T-cell (primary cell): ENCODE data around the gene RAB11FIP5. TPM values are rescaled to one million over a fixed set of nuclear protein-coding genes. Genes with fewer than 3 reads are reported as not detected.

Experiments
- ATAC-seq, 4 experiments: fragments of 200-7000 bp in 3 of 4; fragments of 150-1000 bp in 1 of 4; cut with Tn5 transposase; replicated peaks in 1 of 4; 1 replicate in 3 of 4; 2 replicates in 1 of 4; pipeline ENCODE4 v1.10.0; 2021; ENCODE audit warnings: moderate library complexity in 3 of 4, mild to moderate bottlenecking in 2 of 4, moderate number of reproducible peaks in 1 of 4
- CTCF ChIA-PET, 2 donors: fragments of 300-600 bp; sonication (Branson Sonifier 250); formaldehyde crosslinking; loops; one replicate each; lab custom pipeline; 2022; ENCODE audit warnings: antibody characterized with exemption in 2 of 2; lab: Charles Lee
- POLR2A ChIA-PET, 2 donors: fragments of 300-600 bp; sonication (Branson Sonifier 250); formaldehyde crosslinking; loops; one replicate each; lab custom pipeline; 2022; ENCODE audit warnings: antibody characterized with exemption in 2 of 2; lab: Charles Lee
- DNase-seq, 35 experiments: peaks; one replicate each; pipeline versions ENCODE4 v3.0.0 to v3.0.0-alpha.2; 2013 to 2023
- H3K27ac ChIP-seq: one replicate; pipeline ENCODE4 v1.5.1; 2013; ENCODE audit warnings: low read length
- H3K27me3 ChIP-seq, 2 experiments: replicated peaks in 1 of 2; 1 replicate in 1 of 2; 2 replicates in 1 of 2; pipeline versions ENCODE4 v1.6.1 to v1.7.0; 2013; ENCODE audit warnings: low read length in 1 of 2, mixed read lengths in 1 of 2; ENCODE audit not compliant: control insufficient read depth in 2 of 2, insufficient read depth in 2 of 2; ENCODE audit errors: extremely low read depth in 1 of 2
- H3K36me3 ChIP-seq, 2 donors: 1 replicate in 1 of 2; 2 replicates in 1 of 2; pipeline versions ENCODE4 v1.6.1 to v1.7.0; 2013; ENCODE audit warnings: low read length in 1 of 2; ENCODE audit not compliant: control insufficient read depth in 2 of 2, insufficient read depth in 1 of 2; ENCODE audit errors: extremely low read depth in 1 of 2
- H3K4me1 ChIP-seq, 2 experiments: 1 replicate in 1 of 2; 2 replicates in 1 of 2; pipeline versions ENCODE4 v1.6.1 to v1.7.0; 2013; ENCODE audit warnings: low read length in 2 of 2, mixed read lengths in 1 of 2; ENCODE audit not compliant: insufficient read depth in 2 of 2, control insufficient read depth in 1 of 2; ENCODE audit errors: extremely low read depth in 1 of 2
- H3K4me3 ChIP-seq, 2 donors: 1 replicate in 1 of 2; 2 replicates in 1 of 2; pipeline versions ENCODE4 v1.5.1 to v1.7.0; 2013; ENCODE audit warnings: mild to moderate bottlenecking in 2 of 2, low read length in 1 of 2, moderate library complexity in 1 of 2; ENCODE audit not compliant: control insufficient read depth in 1 of 2; ENCODE audit errors: extremely low read depth in 1 of 2
- H3K9me3 ChIP-seq: 2 replicates; pipeline ENCODE4 v1.7.0; 2013
- H3K27ac Mint-ChIP-seq, 2 donors: one replicate each; pipeline ENCODE4 v1.8.0; 2020 to 2021; ENCODE audit warnings: mild to moderate bottlenecking in 2 of 2, mixed read lengths in 2 of 2
- H3K27me3 Mint-ChIP-seq, 2 donors: one replicate each; pipeline ENCODE4 v1.8.0; 2021 to 2022; ENCODE audit warnings: mixed read lengths in 2 of 2
- H3K36me3 Mint-ChIP-seq: one replicate; pipeline ENCODE4 v1.8.0; 2021; ENCODE audit warnings: mixed read lengths
- H3K4me1 Mint-ChIP-seq, 3 donors: one replicate each; pipeline ENCODE4 v1.8.0; 2020 to 2022; ENCODE audit warnings: mixed read lengths in 3 of 3, mild to moderate bottlenecking in 1 of 3
- H3K4me3 Mint-ChIP-seq, 3 donors: one replicate each; pipeline ENCODE4 v1.8.0; 2020 to 2022; ENCODE audit warnings: mild to moderate bottlenecking in 3 of 3, mixed read lengths in 3 of 3, moderate library complexity in 3 of 3
- H3K9me3 Mint-ChIP-seq, 3 donors: one replicate each; pipeline ENCODE4 v1.8.0; 2020 to 2022; ENCODE audit warnings: mixed read lengths in 3 of 3
- WGBS: methylation state at CpG from one replicate; pipeline ENCODE4 v1.1.5; 2013; ENCODE audit warnings: missing lambda C conversion rate; ENCODE audit not compliant: insufficient coverage; 5-methylcytosine and 5-hydroxymethylcytosine counted together
- total RNA-seq, 35 experiments: library from RNA in 6 of 35; stranded (reverse) in 6 of 35; fragments of 120-200 nt in 1 of 35; gene quantifications; one replicate each; pipeline versions ENCODE4 v1.2.1 to v1.2.4 and lab custom pipeline; 2013 to 2026

Gene RAB11FIP5
- total RNA-seq, 5 donors from 2014 or later (not counting 1 experiment from before 2014, with no cell fraction given): 7.9 to 15.2 (median 11.0) TPM

GRCh38 chr2:73072129-73072395, 40.7 kb downstream of the RAB11FIP5 start:
- peak in 8 of 35 experiments; percentile 6 to 30 (median 14) for DNase-seq

GRCh38 chr2:73071360-73072128, 41.2 kb downstream of the RAB11FIP5 start, which contains the start of gene SFXN5:
Gene SFXN5 (minus strand): TSS chr2:73071712. CDS start chr2:73071705, 7 bp downstream.
- Histone ChIP-seq H3K9me3 (no peaks in the 10 kb centered on the region), H3K4me1 (peaks cover 6 to 22% of the 10 kb centered on the region in 2 experiments), H3K36me3 (no peaks in the 10 kb centered on the region), H3K27me3 (no peaks in the 10 kb centered on the region), H3K27ac (peak within 1 kb of the TSS; percentile 86), H3K4me3 (peak within 1 kb of the TSS; percentile 91 to 94)
- DNase-seq: peak; percentile 81 to 98 (median 89)
- ATAC-seq: peak; percentile 89 to 91 (median 90)
- no peaks in the 10 kb centered on the region for H3K36me3 Mint-ChIP-seq
- POLR2A ChIA-PET: no interaction called here
- H3K9me3 Mint-ChIP-seq: no peaks in the 10 kb centered on the region
- peak within 1 kb of the TSS; percentile 85 to 89 for H3K27ac Mint-ChIP-seq
- no peaks in the 10 kb centered on the region for H3K27me3 Mint-ChIP-seq
- peak within 1 kb of the TSS; percentile 90 to 93 (median 91) for H3K4me3 Mint-ChIP-seq
- peaks cover 34 to 37% (median 37%) of the 10 kb centered on the region in 3 donors for H3K4me1 Mint-ChIP-seq
- CTCF ChIA-PET: interaction anchor here in 1 of 2 donors (0.7 to 1.0 kb wide), 2 partner anchors 106 to 141 kb away, joined by 3 to 4 read pairs; no protein-coding TSS in a partner anchor
- WGBS: 3% methylated on average over 62 of the region's 67 CpGs

More at GRCh38 chr2:73072129-73072395, 40.7 kb downstream of the RAB11FIP5 start:
- Histone ChIP-seq H3K27me3 (no peaks in the 10 kb centered on the region), H3K9me3 (no peaks in the 10 kb centered on the region), H3K4me1 (peaks cover 6 to 22% of the 10 kb centered on the region in 2 experiments), H3K36me3 (no peaks in the 10 kb centered on the region), H3K27ac (peak overlapping the region; percentile 86), H3K4me3 (peak overlapping the region; percentile 91 to 94)
- H3K27me3 Mint-ChIP-seq: no peaks in the 10 kb centered on the region
- POLR2A ChIA-PET: no interaction called here
- CTCF ChIA-PET: interaction anchor here in 1 of 2 donors (0.8 to 1.0 kb wide), 2 partner anchors 87 to 105 kb away, joined by 4 read pairs; no protein-coding TSS in a partner anchor
- H3K9me3 Mint-ChIP-seq: no peaks in the 10 kb centered on the region
- ATAC-seq: peak in 3 of 4 experiments; percentile 2 to 3 (median 2)
- H3K36me3 Mint-ChIP-seq: no peaks in the 10 kb centered on the region
- H3K4me1 Mint-ChIP-seq: peaks cover 34 to 37% (median 35%) of the 10 kb centered on the region in 3 donors
- H3K4me3 Mint-ChIP-seq: peak overlapping the region; percentile 90 to 93 (median 91)
- H3K27ac Mint-ChIP-seq: peak overlapping the region; percentile 85 to 89
- 44% methylated on average over 11 of the region's 11 CpGs for WGBS

- H3K27me3 Mint-ChIP-seq: no peaks in the 10 kb centered on the region
- H3K4me1 ChIP-seq: peaks cover 6 to 22% of the 10 kb centered on the region in 2 experiments
- ATAC-seq (peak; percentile 5 to 26 (median 12)), DNase-seq (peak in 20 of 35 experiments; percentile 4 to 46 (median 14))
- under 1% methylated on average over 83 of the region's 83 CpGs for WGBS
- peak overlapping the region; percentile 86 for H3K27ac ChIP-seq
- no peaks in the 10 kb centered on the region for H3K9me3 Mint-ChIP-seq
- H3K4me3 Mint-ChIP-seq: peak overlapping the region; percentile 90 to 93 (median 91)
- H3K4me1 Mint-ChIP-seq: peaks cover 36 to 45% (median 39%) of the 10 kb centered on the region in 3 donors
- H3K4me3 ChIP-seq: peak overlapping the region; percentile 91 to 94
- H3K36me3 Mint-ChIP-seq: peaks cover 2% of the 10 kb centered on the region
- H3K27ac Mint-ChIP-seq: peak overlapping the region in 1 of 2 donors; percentile 66
- ChIA-PET CTCF (interaction anchor here in 1 of 2 donors (0.7 to 1.0 kb wide), 2 partner anchors 106 to 142 kb away, joined by 3 to 4 read pairs; no protein-coding TSS in a partner anchor), POLR2A (no interaction called here)
- H3K9me3 ChIP-seq: no peaks in the 10 kb centered on the region
- H3K27me3 ChIP-seq: no peaks in the 10 kb centered on the region
- H3K36me3 ChIP-seq: no peaks in the 10 kb centered on the region
Observed at GRCh38 chr2:73070643-73071359, 41.9 kb downstream of the RAB11FIP5 start.

GRCh38 chr2:73069855-73070642, 42.7 kb downstream of the RAB11FIP5 start:
- ATAC-seq: no peak
- WGBS: 19% methylated on average over 24 of the region's 29 CpGs

GRCh38 chr2:73069041-73069854, 43.5 kb downstream of the RAB11FIP5 start:
- Histone ChIP-seq H3K4me3 (peak overlapping the region in 1 of 2 donors; percentile 91), H3K36me3 (no peaks in the 10 kb centered on the region), H3K27me3 (no peaks in the 10 kb centered on the region), H3K9me3 (no peaks in the 10 kb centered on the region), H3K4me1 (peaks cover 6 to 22% of the 10 kb centered on the region in 2 experiments), H3K27ac (no peak overlapping the region)
- no peak overlapping the region for H3K27ac Mint-ChIP-seq
- ChIA-PET POLR2A (no interaction called here), CTCF (interaction anchor here (0.7 to 1.0 kb wide), 2 partner anchors 165 to 194 kb away, joined by 3 read pairs; partner anchors contain the start of gene CCT7 (in 1 of the 2))
- H3K36me3 Mint-ChIP-seq: peaks cover 4% of the 10 kb centered on the region
- no peaks in the 10 kb centered on the region for H3K9me3 Mint-ChIP-seq
- H3K4me3 Mint-ChIP-seq: peak overlapping the region; percentile 90 to 93 (median 91)
- 90% methylated on average over 3 of the region's 7 CpGs for WGBS
- H3K4me1 Mint-ChIP-seq: peaks cover 38 to 48% (median 41%) of the 10 kb centered on the region in 3 donors
- DNase-seq: no peak
- H3K27me3 Mint-ChIP-seq: no peaks in the 10 kb centered on the region
- ATAC-seq: no peak

More at GRCh38 chr2:73069855-73070642, 42.7 kb downstream of the RAB11FIP5 start:
- H3K36me3 ChIP-seq: no peaks in the 10 kb centered on the region
- DNase-seq: peak in 4 of 35 experiments; percentile 4 to 40 (median 13)
- H3K27ac ChIP-seq: no peak overlapping the region
- Mint-ChIP-seq H3K4me1 (peaks cover 38 to 48% (median 41%) of the 10 kb centered on the region in 3 donors), H3K36me3 (peaks cover 4% of the 10 kb centered on the region), H3K27ac (peak overlapping the region in 1 of 2 donors; percentile 42), H3K4me3 (peak overlapping the region; percentile 90 to 93 (median 91)), H3K27me3 (no peaks in the 10 kb centered on the region), H3K9me3 (no peaks in the 10 kb centered on the region)
- no peaks in the 10 kb centered on the region for H3K9me3 ChIP-seq
- ChIA-PET CTCF (interaction anchor here (0.7 to 1.0 kb wide), 2 partner anchors 164 to 193 kb away, joined by 3 read pairs; partner anchors contain the start of gene CCT7 (in 1 of the 2)), POLR2A (interaction anchor here in 1 of 2 donors (0.6 kb wide), 1 partner anchor 163 kb away, joined by 9 read pairs; the partner anchor contains the start of gene PRADC1)
- H3K4me1 ChIP-seq: peaks cover 6 to 22% of the 10 kb centered on the region in 2 experiments
- no peaks in the 10 kb centered on the region for H3K27me3 ChIP-seq
- peak overlapping the region; percentile 91 to 94 for H3K4me3 ChIP-seq
